ENCODE results near the gene ZP1.

GRCh38 chr11:60821827-60822599 lies 45.3 kb upstream of the ZP1 start:
- TF ChIP-seq CTCF (conservative IDR thresholded peaks at IDR 0.05; ENCODE audit: low read length) (no peak), EZH2phosphoT487 (IDR thresholded peaks at IDR 0.05; ENCODE audit: borderline replicate concordance) (no peak)
